HepG2 (cell line): ENCODE results near the gene CSNK1D. TPM values are rescaled to one million over a fixed set of nuclear protein-coding genes. Genes with fewer than 3 reads are reported as not detected.

Experiments
- BCLAF1 ChIP-seq: fragments of 450-650 bp; IDR thresholded peaks from 2 replicates; pipeline ENCODE4 v1.6.1; 2017; ENCODE audit warnings: mild to moderate bottlenecking
- CENPX ChIP-seq: sonication (generic); formaldehyde crosslinking; IDR thresholded peaks from 2 replicates; pipeline ENCODE4 v1.9.0; 2021; ENCODE audit warnings: mild to moderate bottlenecking, missing genetic modification reagents, moderate library complexity
- DMTF1 ChIP-seq: sonication (generic); formaldehyde crosslinking; IDR thresholded peaks from 2 replicates; pipeline ENCODE4 v1.4.0; 2020; ENCODE audit warnings: mild to moderate bottlenecking, missing genetic modification reagents
- ELF3 ChIP-seq: IDR thresholded peaks from 2 replicates; pipeline ENCODE4 v1.6.1; 2016; ENCODE audit warnings: missing genetic modification reagents, missing compliant biosample characterization
- FOXO4 ChIP-seq: sonication (generic); formaldehyde crosslinking; conservative IDR thresholded peaks from 2 replicates; pipeline ENCODE4 v1.8.1; 2023; ENCODE audit warnings: missing genetic modification reagents
- GPN1 ChIP-seq: sonication (generic); formaldehyde crosslinking; IDR thresholded peaks from 2 replicates; pipeline ENCODE4 v1.5.1; 2020; ENCODE audit warnings: missing genetic modification reagents, borderline replicate concordance
- HOMEZ ChIP-seq: IDR thresholded peaks from 2 replicates; pipeline ENCODE4 v1.6.1; 2016; ENCODE audit warnings: low read depth
- HOXA3 ChIP-seq: sonication (generic); formaldehyde crosslinking; IDR thresholded peaks from 2 replicates; pipeline ENCODE4 v1.5.0; 2020; ENCODE audit warnings: missing genetic modification reagents
- MLXIP ChIP-seq: sonication (generic); formaldehyde crosslinking; IDR thresholded peaks from 2 replicates; pipeline ENCODE4 v1.9.0; 2021; ENCODE audit warnings: missing genetic modification reagents, borderline replicate concordance
- SNRNP70 ChIP-seq: fragments of 200-400 bp; formaldehyde crosslinking; IDR thresholded peaks from 2 replicates; pipeline ENCODE4 v1.6.1; 2017; ENCODE audit warnings: mild to moderate bottlenecking, low read depth, low read length, moderate library complexity
- ZC3H13 ChIP-seq: sonication (generic); formaldehyde crosslinking; IDR thresholded peaks from 2 replicates; pipeline ENCODE4 v1.8.1; 2023; ENCODE audit warnings: mild to moderate bottlenecking, missing genetic modification reagents, moderate library complexity
- ZEB1 ChIP-seq: IDR thresholded peaks from 2 replicates; pipeline ENCODE4 v1.6.1; 2012; ENCODE audit warnings: mild to moderate bottlenecking, low read depth, inconsistent platforms; ENCODE audit not compliant: insufficient replicate concordance
- ZFP82 ChIP-seq: sonication (generic); formaldehyde crosslinking; IDR thresholded peaks from 2 replicates; pipeline ENCODE4 v1.5.1; 2020; ENCODE audit warnings: mild to moderate bottlenecking, missing genetic modification reagents, borderline replicate concordance
- ZNF234 ChIP-seq: sonication (generic); formaldehyde crosslinking; conservative IDR thresholded peaks from 2 replicates; pipeline ENCODE4 v1.5.1; 2020; ENCODE audit warnings: mild to moderate bottlenecking, missing genetic modification reagents
- ZNF768 ChIP-seq: sonication (generic); formaldehyde crosslinking; IDR thresholded peaks from 2 replicates; pipeline ENCODE4 v1.4.0; 2020; ENCODE audit warnings: missing genetic modification reagents
- ZNF788 ChIP-seq: sonication (generic); formaldehyde crosslinking; IDR thresholded peaks from 2 replicates; pipeline ENCODE4 v1.5.0; 2020; ENCODE audit warnings: mild to moderate bottlenecking, missing genetic modification reagents, borderline replicate concordance
- ZSCAN12 ChIP-seq: sonication (generic); formaldehyde crosslinking; IDR thresholded peaks from 2 replicates; pipeline ENCODE4 v1.9.0; 2021; ENCODE audit warnings: mild to moderate bottlenecking, missing genetic modification reagents
- polyA plus RNA-seq, 8 experiments: library from polyadenylated mRNA; depleted of rRNA in 3 of 8; stranded (reverse) in 7 of 8; unstranded in 1 of 8; fragments of >200 nt; fragmentation: Illumina TruSeq in 4 of 8; extraction: Trizol in 4 of 8; gene quantifications; 2 replicates each; pipeline versions ENCODE4 v1.2.1 to v1.2.3, GENCODE V29; 2011 to 2016; ENCODE audit warnings: low read depth in 4 of 8, missing spikeins in 1 of 8, mixed read lengths in 1 of 8; ENCODE audit not compliant: insufficient read depth in 1 of 8
- total RNA-seq, 5 experiments: library from RNA; depleted of rRNA; stranded (reverse); fragments of >200 nt; fragmentation: Illumina TruSeq; extraction: Trizol; gene quantifications; 2 replicates each; pipeline ENCODE4 v1.2.3, GENCODE V29; 2016; ENCODE audit warnings: low read depth in 1 of 5

The CSNK1D gene
- total and polyA plus RNA-seq, 2 of the 13 experiments (the other 11 are each of a cell fraction or from before 2014, with no cell fraction given), result 31.5 to 128 TPM

- TF ChIP-seq BCLAF1 (no peak), GPN1 (CRISPR knock-in tag) (peak; percentile 26; the same call in 1 of the 2 replicates), ZNF788 (CRISPR knock-in tag) (peak; percentile 81; the same call in 1 of the 2 replicates), HOMEZ (peak; percentile 82), CENPX (CRISPR knock-in tag) (no peak), HOXA3 (CRISPR knock-in tag) (peak; percentile 93), MLXIP (CRISPR knock-in tag) (peak; percentile 92), ZNF768 (CRISPR knock-in tag) (0 out of 2 replicates have a peak, but pooled peaks have one; percentile 45), ZSCAN12 (CRISPR knock-in tag) (peak; percentile 95; the same call in 1 of the 2 replicates), ZC3H13 (CRISPR knock-in tag) (peak; percentile 95; the same call in 1 of the 2 replicates), FOXO4 (CRISPR knock-in tag) (peak; percentile 85; the same call in 1 of the 2 replicates), ZEB1 (no peak), ELF3 (CRISPR knock-in tag) (peak; percentile 84), ZFP82 (CRISPR knock-in tag) (peak; percentile 68; the same call in 1 of the 2 replicates), ZNF234 (peak; percentile 94), DMTF1 (CRISPR knock-in tag) (peak; percentile 93; the same call in 1 of the 2 replicates), SNRNP70 (no peak)
Observed at GRCh38 chr17:82236142-82236971, 37.1 kb downstream of the CSNK1D start (continued).
